Thoracic aorta (tissue), 2 donors: ENCODE measurements around the gene LCT. TPM values are rescaled to one million over a fixed set of nuclear protein-coding genes. Genes with fewer than 3 reads are reported as not detected.

ENCODE experiments used
- ATAC-seq: fragments of 150-250 bp; one replicate; pipeline ENCODE4 v1.8.0; 2017; ENCODE audit warnings: low read depth; ENCODE audit not compliant: insufficient number of reproducible peaks, low FRiP score
- DNase-seq: peaks from one replicate; pipeline ENCODE4 v3.0.0-alpha.2; 2020; ENCODE audit warnings: low spot score
- H3K27ac ChIP-seq, 2 donors: fragments of 200-600 bp; sonication (generic); 1 replicate in 1 of 2; 2 replicates in 1 of 2; pipeline ENCODE4 v1.5.1; 2016; ENCODE audit warnings: mild to moderate bottlenecking in 2 of 2, moderate library complexity in 2 of 2
- H3K27me3 ChIP-seq: fragments of 200-600 bp; sonication (generic); replicated peaks from 2 replicates; pipeline ENCODE4 v1.6.0; 2016; ENCODE audit warnings: mild to moderate bottlenecking; ENCODE audit not compliant: insufficient read depth
- H3K36me3 ChIP-seq: fragments of 200-600 bp; sonication (generic); one replicate; pipeline ENCODE4 v1.5.1; 2016
- H3K4me1 ChIP-seq, 2 donors: fragments of 200-600 bp; sonication (generic); 1 replicate in 1 of 2; 2 replicates in 1 of 2; pipeline versions ENCODE4 v1.5.1 to v1.6.0; 2016; ENCODE audit warnings: low read depth in 2 of 2, mild to moderate bottlenecking in 1 of 2; ENCODE audit not compliant: control insufficient read depth in 1 of 2
- H3K4me3 ChIP-seq: fragments of 200-600 bp; sonication (generic); 2 replicates; pipeline ENCODE4 v1.5.1; 2016; ENCODE audit warnings: mild to moderate bottlenecking
- H3K9me3 ChIP-seq: fragments of 200-600 bp; sonication (generic); 2 replicates; pipeline ENCODE4 v1.5.1; 2016
- CTCF ChIP-seq: fragments of 200-600 bp; sonication (generic); IDR thresholded peaks from one replicate; pipeline ENCODE4 v1.5.1; 2019; ENCODE audit warnings: antibody characterized with exemption
- total RNA-seq, 2 donors: library from RNA; depleted of rRNA; stranded (reverse); fragments of >200 nt; gene quantifications; one replicate each; pipeline versions ENCODE4 v1.1.0 to v1.2.3, GENCODE V29; 2016

The LCT gene
- total RNA-seq, 2 donors from 2014 or later: 0.28 TPM; not detected in 1

- no peaks in the 10 kb centered on the region for H3K27me3 ChIP-seq
- H3K9me3 ChIP-seq: no peaks in the 10 kb centered on the region
- DNase-seq: no peak
- no peak overlapping the region for H3K27ac ChIP-seq
- no peak for TF ChIP-seq CTCF
- H3K36me3 ChIP-seq: no peaks in the 10 kb centered on the region
- no peak overlapping the region for H3K4me3 ChIP-seq
- no peak for ATAC-seq
- peaks cover 0 to 2% of the 10 kb centered on the region in 2 donors for H3K4me1 ChIP-seq
Measured at GRCh38 chr2:135838502-135838901, 1.5 kb upstream of the LCT start.

- Histone ChIP-seq H3K4me3 (no peak overlapping the region), H3K36me3 (no peaks in the 10 kb centered on the region), H3K27ac (no peak overlapping the region), H3K4me1 (no peaks in the 10 kb centered on the region), H3K9me3 (no peaks in the 10 kb centered on the region), H3K27me3 (no peaks in the 10 kb centered on the region)
- no peak for ATAC-seq
- TF ChIP-seq CTCF: no peak
- no peak for DNase-seq
Measured at GRCh38 chr2:135832891-135833290, 4.1 kb downstream of the LCT start.

- Histone ChIP-seq H3K27me3 (no peaks in the 10 kb centered on the region), H3K36me3 (no peaks in the 10 kb centered on the region), H3K4me1 (no peaks in the 10 kb centered on the region), H3K9me3 (no peaks in the 10 kb centered on the region), H3K4me3 (no peak overlapping the region), H3K27ac (no peak overlapping the region)
- DNase-seq: no peak
- no peak for TF ChIP-seq CTCF
- ATAC-seq: no peak
Measured at GRCh38 chr2:135831180-135831812, 5.7 kb downstream of the LCT start.

GRCh38 chr2:135829378-135830135 is 7.4 kb downstream of the LCT start:
- Histone ChIP-seq H3K27me3 (no peaks in the 10 kb centered on the region), H3K27ac (no peak overlapping the region), H3K36me3 (no peaks in the 10 kb centered on the region), H3K4me3 (no peak overlapping the region), H3K9me3 (no peaks in the 10 kb centered on the region), H3K4me1 (no peaks in the 10 kb centered on the region)
- no peak for ATAC-seq
- DNase-seq: no peak
- TF ChIP-seq CTCF: no peak

- H3K27me3 ChIP-seq: no peaks in the 10 kb centered on the region
- no peak overlapping the region for H3K4me3 ChIP-seq
- no peak for ATAC-seq
- no peaks in the 10 kb centered on the region for H3K36me3 ChIP-seq
- no peaks in the 10 kb centered on the region for H3K4me1 ChIP-seq
- no peak for TF ChIP-seq CTCF
- no peak for DNase-seq
- no peaks in the 10 kb centered on the region for H3K9me3 ChIP-seq
- H3K27ac ChIP-seq: no peak overlapping the region
Measured at GRCh38 chr2:135826544-135826943, 10.4 kb downstream of the LCT start.
